Skeletal muscle cell (primary cell): Measurements from ENCODE around the gene ATP6V0B.

Experiments
- DNase-seq: peaks from one replicate; pipeline ENCODE4 v3.0.0-alpha.2; 2010; ENCODE audit warnings: low read depth
- H3K4me3 ChIP-seq: 2 replicates; pipeline ENCODE4 v1.5.1; 2011; ENCODE audit warnings: low read depth, mild to moderate bottlenecking, control low read depth, low read length, moderate library complexity

ATP6V0B gene

DNA sequence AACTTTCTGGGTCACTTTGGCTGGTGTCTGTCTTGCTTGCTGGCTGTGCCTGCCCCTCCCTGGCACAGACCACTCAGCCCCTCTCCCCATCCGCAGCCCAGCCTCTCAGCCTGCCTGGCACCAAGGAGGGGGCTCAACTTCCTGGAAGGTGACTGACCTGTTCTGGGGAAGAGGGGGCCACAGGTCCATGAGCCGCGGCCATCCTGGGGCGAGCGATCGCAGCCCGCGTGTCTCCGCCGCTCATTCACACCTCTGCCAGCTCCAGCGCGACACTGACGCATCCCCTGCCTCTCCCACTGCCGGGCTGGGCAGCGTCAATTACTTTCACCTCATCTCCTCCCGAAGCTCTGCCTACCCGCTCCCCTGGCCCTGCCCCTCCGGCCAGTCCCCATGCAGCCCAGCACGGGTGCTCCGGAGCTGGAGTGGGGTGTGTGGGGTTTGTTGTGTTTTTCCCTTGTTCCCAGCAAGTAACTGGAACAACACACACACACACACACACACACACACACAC is 42.2 kb downstream of the ATP6V0B start:
- no peak overlapping the region for H3K4me3 ChIP-seq
- DNase-seq, result no peak

DNA sequence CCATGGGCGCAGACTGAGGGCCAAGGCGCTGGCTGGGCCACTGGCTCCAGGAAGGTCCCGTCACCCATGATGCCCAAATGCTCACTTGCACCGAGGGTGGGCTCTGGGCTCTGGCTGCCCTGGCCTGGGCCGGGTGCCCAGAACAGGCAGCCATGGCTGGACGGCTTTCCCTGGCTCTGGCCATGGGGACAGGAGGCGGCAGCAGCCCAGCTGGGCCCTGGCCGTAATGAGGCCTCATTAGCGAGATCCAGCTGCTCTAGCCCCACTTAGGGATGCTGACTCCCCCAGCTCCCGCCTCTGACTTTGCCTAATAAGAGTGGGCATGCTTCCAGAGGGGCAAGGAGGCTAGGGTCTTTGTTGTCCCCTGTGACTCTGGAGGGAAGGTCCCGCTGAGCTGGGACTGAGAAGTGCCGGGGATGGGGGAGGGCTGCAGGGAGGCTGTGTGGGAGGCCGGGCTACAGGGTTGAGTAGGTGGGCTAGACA is 44.7 kb downstream of the ATP6V0B start:
- no peak overlapping the region for H3K4me3 ChIP-seq
- DNase-seq, result no peak

DNA sequence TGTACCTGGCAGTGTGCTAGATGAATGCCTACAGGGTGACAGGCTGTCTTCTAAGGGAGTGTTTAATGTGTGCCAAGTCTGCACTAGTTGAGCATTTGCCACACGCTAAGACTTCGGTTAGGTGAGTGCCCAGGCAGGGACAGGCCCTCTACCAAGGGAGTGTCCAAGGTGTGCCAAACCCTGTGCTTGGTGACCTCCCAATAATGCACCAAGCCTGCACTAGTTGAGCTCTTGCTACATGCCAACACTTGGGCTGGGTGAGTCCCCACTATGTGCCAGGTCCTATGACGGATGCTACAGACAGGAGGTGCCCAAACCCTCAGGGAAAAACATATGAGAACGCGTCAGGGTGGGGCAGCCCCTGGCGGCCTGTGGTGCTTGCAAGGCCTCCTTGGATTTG is 45.7 kb downstream of the ATP6V0B start:
- DNase-seq, result no peak

DNA sequence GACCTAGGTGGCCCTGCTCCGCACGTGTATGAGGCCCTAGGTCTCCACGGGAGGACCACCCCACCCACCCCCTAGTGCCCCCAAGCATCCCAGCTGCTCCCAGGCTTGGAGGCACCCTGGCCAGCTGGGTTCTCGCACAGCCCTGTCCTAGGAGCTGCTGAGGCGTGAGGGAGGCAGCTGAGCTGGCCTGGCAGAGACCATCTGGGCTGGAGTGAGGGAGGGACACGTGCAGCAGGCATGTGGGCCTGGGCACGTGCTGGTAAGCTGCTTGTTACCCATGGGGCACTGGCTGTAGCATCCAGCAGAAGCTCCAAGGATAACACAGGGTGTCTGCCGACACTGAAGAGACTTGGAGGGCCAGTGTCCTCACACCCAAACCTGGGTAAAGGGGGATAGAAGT is 46.4 kb downstream of the ATP6V0B start:
- H3K4me3 ChIP-seq, result no peak overlapping the region
- DNase-seq, result no peak

More for the DNA sequence above, 45.7 kb downstream of the ATP6V0B start:
- H3K4me3 ChIP-seq, result no peak overlapping the region

DNA sequence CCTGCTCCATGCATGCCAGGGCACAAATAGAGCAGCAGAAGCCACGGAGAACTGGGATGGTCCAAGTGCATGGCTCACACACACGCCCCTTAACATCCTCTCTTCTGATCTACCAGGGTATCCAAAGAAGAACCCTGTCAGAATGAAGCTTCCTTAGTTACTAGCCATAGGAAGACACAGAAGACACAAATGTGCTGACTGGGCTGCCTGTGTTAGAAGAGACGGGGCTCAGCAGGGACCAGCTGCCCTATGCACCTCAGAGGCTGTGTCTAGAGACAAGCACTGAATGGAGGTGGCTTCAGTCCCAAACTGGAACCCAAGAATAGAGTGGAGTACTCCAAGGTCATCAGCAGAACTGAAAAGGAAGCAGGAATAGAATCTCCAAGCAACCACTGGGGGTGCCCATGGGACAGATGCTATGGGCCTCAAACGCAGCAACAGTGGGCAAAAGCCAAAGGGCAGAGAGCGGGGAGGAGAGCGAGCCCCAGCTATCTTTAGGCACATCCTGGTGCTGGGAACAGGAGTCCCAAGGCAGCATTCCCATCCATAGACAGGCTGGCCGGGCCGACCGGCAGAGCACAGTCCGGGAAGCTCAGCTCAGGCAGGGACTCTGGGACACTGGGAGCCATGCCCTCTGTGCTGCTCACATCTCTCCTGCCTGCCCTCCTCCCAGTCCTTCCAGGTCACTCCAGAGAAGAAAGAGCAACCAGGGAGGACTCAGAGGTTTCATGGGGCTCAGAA is 47.0 kb downstream of the ATP6V0B start:
- no peak for DNase-seq
- no peak overlapping the region for H3K4me3 ChIP-seq

DNA sequence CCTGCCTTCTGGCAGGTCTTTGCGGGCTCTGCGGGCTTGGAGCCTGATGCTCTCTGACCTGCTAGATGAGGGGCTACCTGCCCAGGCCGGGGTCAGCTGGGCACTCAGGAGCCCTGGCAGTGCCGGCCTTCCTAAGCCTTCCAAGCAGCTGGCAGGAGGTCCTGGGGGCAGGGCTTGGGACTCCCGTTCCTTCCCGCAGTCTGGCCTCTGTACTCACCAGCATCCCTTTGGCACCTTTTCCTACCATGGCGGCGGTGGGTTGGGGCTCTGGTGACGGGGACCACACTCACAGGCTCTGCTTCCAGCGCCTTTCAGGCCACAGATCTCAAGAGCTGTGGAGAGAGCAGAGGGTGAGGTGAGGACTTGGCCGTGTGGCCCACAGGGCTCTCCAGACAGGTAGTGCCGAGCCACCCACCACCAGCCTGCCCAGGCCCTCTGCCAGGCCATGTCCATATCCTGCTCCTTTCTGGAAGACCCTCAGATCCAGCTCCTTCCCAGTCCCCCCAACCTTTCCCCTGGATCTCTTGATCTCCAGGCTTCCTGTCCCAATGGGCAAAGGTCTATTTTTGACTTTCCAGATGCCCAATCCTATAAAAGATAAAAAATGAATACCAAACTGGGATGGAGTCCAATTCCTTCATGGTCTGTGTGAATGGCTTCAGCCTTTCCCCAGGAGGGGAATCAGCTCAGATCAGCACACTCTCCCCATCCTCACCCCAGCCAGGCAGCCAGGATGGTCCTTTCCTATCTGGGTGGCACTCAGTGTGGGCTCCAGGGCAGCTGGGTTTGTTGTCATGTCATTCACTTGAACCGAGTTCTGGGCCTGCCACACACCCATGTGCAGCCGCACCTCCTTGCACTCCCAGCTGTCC is 49.5 kb downstream of the ATP6V0B start:
- H3K4me3 ChIP-seq, result no peak overlapping the region
- DNase-seq, result no peak

DNA sequence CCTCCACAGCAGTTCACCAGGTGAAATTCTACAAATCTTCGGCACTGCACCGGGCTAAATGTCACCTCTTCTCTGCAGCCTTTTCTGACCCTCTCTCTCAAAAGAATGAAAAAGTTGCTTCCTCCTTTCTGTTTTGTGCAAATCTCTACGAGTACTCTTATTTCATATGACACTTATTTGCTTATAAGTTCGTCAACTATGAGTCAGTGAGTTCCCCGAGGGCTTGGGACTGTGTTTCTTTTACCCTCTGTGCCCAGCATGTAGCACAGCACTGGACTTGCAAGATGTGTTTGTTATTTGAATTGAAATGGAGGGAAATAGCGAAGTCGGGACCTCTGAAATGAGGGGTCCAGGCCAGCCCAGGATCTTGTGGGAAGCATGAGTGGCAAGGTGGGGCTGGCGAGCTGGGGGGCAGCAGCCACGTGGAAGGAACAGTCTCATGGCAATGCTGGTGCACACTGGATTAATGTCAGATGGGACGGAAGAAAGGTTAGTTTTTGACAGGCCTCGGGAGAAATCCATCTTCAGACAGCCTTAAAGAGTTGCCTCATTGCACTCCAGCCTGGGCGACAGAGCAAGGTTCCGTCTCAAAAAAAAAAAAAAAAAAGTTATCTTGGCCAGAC is 50.3 kb downstream of the ATP6V0B start:
- no peak overlapping the region for H3K4me3 ChIP-seq
- DNase-seq, result no peak

DNA sequence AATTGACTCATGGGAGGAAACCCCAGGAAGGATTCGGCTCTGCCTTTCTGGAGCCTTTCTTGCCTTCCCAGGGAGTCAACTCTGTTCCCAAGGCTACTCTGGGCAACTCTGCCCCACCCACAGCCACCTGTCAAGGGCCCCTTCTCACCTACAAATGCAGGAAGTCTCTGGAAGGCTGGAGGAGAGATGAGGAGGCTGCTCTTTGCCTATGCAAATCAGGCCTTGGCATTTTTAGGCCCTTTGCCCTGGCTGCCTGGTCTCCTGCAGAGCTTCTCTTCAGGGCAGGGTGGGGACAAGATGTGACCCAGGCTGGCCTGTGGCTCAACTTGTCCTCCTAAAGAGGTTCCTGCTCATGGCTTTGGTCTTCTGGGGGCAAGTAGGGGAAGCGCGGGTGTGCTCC is 51.1 kb downstream of the ATP6V0B start:
- no peak overlapping the region for H3K4me3 ChIP-seq
- no peak for DNase-seq

DNA sequence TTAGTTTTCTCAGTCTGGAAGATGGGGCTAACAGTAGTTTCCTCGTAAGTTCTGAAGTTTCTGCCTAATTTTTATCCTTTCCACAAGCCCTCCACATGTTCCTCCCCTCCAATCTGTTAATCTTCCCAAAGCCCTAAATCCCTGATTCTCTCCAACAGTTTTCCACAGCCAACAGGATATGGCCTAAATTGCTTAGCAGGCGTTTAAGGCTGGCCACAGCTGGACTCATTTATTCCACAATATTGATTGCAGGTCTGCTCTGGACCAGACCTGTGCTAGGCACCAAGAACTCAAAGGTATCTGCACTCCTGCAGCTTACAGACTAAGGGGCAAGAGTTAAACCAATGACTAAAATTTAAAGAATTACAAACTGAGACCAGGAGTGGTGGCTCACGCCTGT is 52.6 kb downstream of the ATP6V0B start:
- no peak overlapping the region for H3K4me3 ChIP-seq
- DNase-seq, result no peak
